WTC11 (cell line): Measurements from ENCODE around the gene AMER3. TPM values are rescaled to one million over a fixed set of nuclear protein-coding genes. Genes with fewer than 3 reads are reported as not detected.
A peak's percentile ranks its signal among the peaks of the same experiment; 100 is the strongest.

Experiments
- ATAC-seq: fragments of 200-7000 bp; cut with Tn5 transposase; 2 replicates; pipeline ENCODE4 v1.10.0; 2021; ENCODE audit warnings: mild to moderate bottlenecking, moderate library complexity
- CTCF ChIA-PET: fragments of 300-600 bp; sonication (Branson Sonifier 250); formaldehyde crosslinking; loops from one replicate; lab custom pipeline; 2021; ENCODE audit warnings: antibody characterized with exemption; lab: Charles Lee
- POLR2A ChIA-PET: fragments of 350-600 bp; sonication (Branson Sonifier 250); formaldehyde crosslinking; loops from one replicate; lab custom pipeline; 2021; ENCODE audit warnings: antibody characterized with exemption; lab: Charles Lee
- DNase-seq: peaks from one replicate; pipeline ENCODE4 v3.0.0; 2021; ENCODE audit warnings: low spot score
- H3K27ac Mint-ChIP-seq: 2 replicates; pipeline ENCODE4 v1.8.0; 2021; ENCODE audit warnings: mixed read lengths
- H3K27me3 Mint-ChIP-seq: 2 replicates; pipeline ENCODE4 v1.8.0; 2021; ENCODE audit warnings: low read depth, mild to moderate bottlenecking, moderate library complexity, mixed read lengths
- H3K36me3 Mint-ChIP-seq: 2 replicates; pipeline ENCODE4 v1.8.0; 2021; ENCODE audit warnings: mixed read lengths
- H3K4me1 Mint-ChIP-seq: 2 replicates; pipeline ENCODE4 v1.8.0; 2022; ENCODE audit warnings: mixed read lengths
- H3K4me3 Mint-ChIP-seq: 2 replicates; pipeline ENCODE4 v1.8.0; 2021; ENCODE audit warnings: mild to moderate bottlenecking, moderate library complexity, mixed read lengths
- H3K9me3 Mint-ChIP-seq: 2 replicates; pipeline ENCODE4 v1.8.0; 2021; ENCODE audit warnings: mixed read lengths
- CREB1 ChIP-seq: sonication (generic); formaldehyde crosslinking; IDR thresholded peaks from 2 replicates; pipeline ENCODE4 v1.8.0; 2023; ENCODE audit warnings: mild to moderate bottlenecking, missing genetic modification reagents
- GABPB1 ChIP-seq: sonication (generic); formaldehyde crosslinking; IDR thresholded peaks from 2 replicates; pipeline ENCODE4 v1.8.1; 2023; ENCODE audit warnings: mild to moderate bottlenecking, missing genetic modification reagents
- GRHL2 ChIP-seq: fragments of 250-450 bp; sonication (Bioruptor Pico); IDR thresholded peaks from 2 replicates; pipeline ENCODE4 v1.8.0; 2022; ENCODE audit warnings: mild to moderate bottlenecking, moderate library complexity; ENCODE audit not compliant: insufficient replicate concordance, severe bottlenecking
- MXD4 ChIP-seq: fragments of 250-450 bp; sonication (Bioruptor Pico); IDR thresholded peaks from 2 replicates; pipeline ENCODE4 v1.8.0; 2021; ENCODE audit warnings: mild to moderate bottlenecking, moderate library complexity, borderline replicate concordance
- NFE2L1 ChIP-seq: sonication (generic); formaldehyde crosslinking; IDR thresholded peaks from 2 replicates; pipeline ENCODE4 v1.8.1; 2023; ENCODE audit warnings: missing genetic modification reagents
- SMAD4 ChIP-seq: sonication (generic); formaldehyde crosslinking; IDR thresholded peaks from 2 replicates; pipeline ENCODE4 v1.8.0; 2022; ENCODE audit warnings: mild to moderate bottlenecking, missing genetic modification reagents
- SOX15 ChIP-seq: fragments of 250-450 bp; sonication (Bioruptor Pico); IDR thresholded peaks from 2 replicates; pipeline ENCODE4 v1.9.0; 2021; ENCODE audit warnings: mild to moderate bottlenecking
- SP1 ChIP-seq: sonication (generic); formaldehyde crosslinking; conservative IDR thresholded peaks from 2 replicates; pipeline ENCODE4 v1.8.1; 2022; ENCODE audit warnings: missing genetic modification reagents
- total RNA-seq: library from RNA; stranded (reverse); gene quantifications from 3 replicates; pipeline ENCODE4 v1.2.3, GENCODE V29; 2021
- TF ChIP-seq, protein P1 (sequence below): sonication (generic); formaldehyde crosslinking; IDR thresholded peaks from 2 replicates; pipeline ENCODE4 v1.8.1; 2023; ENCODE audit warnings: mild to moderate bottlenecking, missing genetic modification reagents
- TF ChIP-seq, protein P2 (sequence below): sonication (generic); formaldehyde crosslinking; IDR thresholded peaks from 2 replicates; pipeline ENCODE4 v1.8.1; 2022; ENCODE audit warnings: mild to moderate bottlenecking, missing genetic modification reagents, moderate library complexity, borderline replicate concordance
- TF ChIP-seq, protein P3 (sequence below): sonication (generic); formaldehyde crosslinking; IDR thresholded peaks from 2 replicates; pipeline ENCODE4 v1.8.0; 2022; ENCODE audit warnings: mild to moderate bottlenecking, missing genetic modification reagents
- TF ChIP-seq, protein P4 (sequence below): sonication (generic); formaldehyde crosslinking; IDR thresholded peaks from 2 replicates; pipeline ENCODE4 v1.8.1; 2023; ENCODE audit warnings: mild to moderate bottlenecking, missing genetic modification reagents, moderate library complexity
- TF ChIP-seq, protein P5 (sequence below): fragments of 250-450 bp; sonication (Bioruptor Pico); IDR thresholded peaks from 2 replicates; pipeline ENCODE4 v1.9.0; 2021; ENCODE audit warnings: mild to moderate bottlenecking, borderline replicate concordance
- TF ChIP-seq, protein P6 (sequence below): sonication (generic); formaldehyde crosslinking; IDR thresholded peaks from 2 replicates; pipeline ENCODE4 v1.8.0; 2023; ENCODE audit warnings: missing genetic modification reagents, mild to moderate bottlenecking, borderline replicate concordance

AMER3 gene
- total RNA-seq, 1 experiment from 2014 or later, result 0.13 TPM

DNA sequence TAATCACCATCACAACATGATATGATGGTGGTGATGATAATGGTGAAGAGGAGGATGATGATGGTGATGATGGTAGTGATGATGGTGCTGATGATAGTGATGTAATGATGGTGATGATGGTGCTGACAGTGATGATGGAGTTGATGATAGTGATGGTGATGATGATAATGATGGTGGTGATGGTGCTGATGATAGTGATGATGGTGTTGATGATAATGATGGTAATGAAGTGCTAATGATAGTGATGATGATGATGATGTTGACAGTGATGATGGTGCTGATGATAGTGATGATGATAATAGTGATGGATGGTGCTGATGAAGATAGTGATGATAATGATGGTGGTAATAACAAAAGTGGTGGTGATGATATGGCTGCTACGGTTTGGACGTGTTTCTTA, 30.9 kb upstream of the AMER3 start (continued):
- TF ChIP-seq, protein P1, sequence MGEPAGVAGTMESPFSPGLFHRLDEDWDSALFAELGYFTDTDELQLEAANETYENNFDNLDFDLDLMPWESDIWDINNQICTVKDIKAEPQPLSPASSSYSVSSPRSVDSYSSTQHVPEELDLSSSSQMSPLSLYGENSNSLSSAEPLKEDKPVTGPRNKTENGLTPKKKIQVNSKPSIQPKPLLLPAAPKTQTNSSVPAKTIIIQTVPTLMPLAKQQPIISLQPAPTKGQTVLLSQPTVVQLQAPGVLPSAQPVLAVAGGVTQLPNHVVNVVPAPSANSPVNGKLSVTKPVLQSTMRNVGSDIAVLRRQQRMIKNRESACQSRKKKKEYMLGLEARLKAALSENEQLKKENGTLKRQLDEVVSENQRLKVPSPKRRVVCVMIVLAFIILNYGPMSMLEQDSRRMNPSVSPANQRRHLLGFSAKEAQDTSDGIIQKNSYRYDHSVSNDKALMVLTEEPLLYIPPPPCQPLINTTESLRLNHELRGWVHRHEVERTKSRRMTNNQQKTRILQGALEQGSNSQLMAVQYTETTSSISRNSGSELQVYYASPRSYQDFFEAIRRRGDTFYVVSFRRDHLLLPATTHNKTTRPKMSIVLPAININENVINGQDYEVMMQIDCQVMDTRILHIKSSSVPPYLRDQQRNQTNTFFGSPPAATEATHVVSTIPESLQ (CRISPR knock-in tag), result no peak
- no peak for TF ChIP-seq MXD4 (CRISPR knock-in tag)
- TF ChIP-seq NFE2L1 (CRISPR knock-in tag), result no peak
- no peak for TF ChIP-seq GRHL2 (CRISPR knock-in tag)
- TF ChIP-seq, protein P2, sequence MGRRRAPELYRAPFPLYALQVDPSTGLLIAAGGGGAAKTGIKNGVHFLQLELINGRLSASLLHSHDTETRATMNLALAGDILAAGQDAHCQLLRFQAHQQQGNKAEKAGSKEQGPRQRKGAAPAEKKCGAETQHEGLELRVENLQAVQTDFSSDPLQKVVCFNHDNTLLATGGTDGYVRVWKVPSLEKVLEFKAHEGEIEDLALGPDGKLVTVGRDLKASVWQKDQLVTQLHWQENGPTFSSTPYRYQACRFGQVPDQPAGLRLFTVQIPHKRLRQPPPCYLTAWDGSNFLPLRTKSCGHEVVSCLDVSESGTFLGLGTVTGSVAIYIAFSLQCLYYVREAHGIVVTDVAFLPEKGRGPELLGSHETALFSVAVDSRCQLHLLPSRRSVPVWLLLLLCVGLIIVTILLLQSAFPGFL (CRISPR knock-in tag), result no peak

DNA sequence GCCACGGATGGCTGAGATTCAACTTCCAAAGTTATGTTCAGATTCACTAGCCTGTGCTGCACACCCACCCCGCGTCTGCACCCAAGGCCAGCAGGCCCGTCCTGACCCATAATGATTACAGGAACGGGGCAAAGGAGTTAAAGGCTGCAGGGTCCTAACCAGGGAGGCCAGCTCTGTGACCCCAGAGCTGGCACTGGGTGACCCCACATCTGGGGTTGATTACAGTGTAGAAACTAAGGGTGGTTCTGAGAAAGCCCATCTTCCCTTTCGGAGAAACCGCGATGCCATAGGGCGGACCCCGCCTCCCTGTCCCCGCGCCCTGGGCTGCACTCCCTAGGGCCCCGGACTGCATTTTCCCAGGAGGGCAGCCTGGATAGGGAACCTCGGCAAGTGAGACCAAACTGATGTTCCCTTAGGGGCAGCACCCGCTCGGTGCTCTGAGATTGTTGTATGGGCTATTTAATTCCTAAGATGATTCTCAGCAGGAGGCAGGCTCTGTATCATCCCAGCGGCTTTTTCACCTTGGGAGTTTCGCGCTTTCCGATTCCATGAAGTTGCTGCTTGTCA, 28.6 kb upstream of the AMER3 start:
- H3K4me3 Mint-ChIP-seq, result peak overlapping the region; percentile 78
- no peak for TF ChIP-seq GABPB1 (CRISPR knock-in tag)
- TF ChIP-seq, protein P3, sequence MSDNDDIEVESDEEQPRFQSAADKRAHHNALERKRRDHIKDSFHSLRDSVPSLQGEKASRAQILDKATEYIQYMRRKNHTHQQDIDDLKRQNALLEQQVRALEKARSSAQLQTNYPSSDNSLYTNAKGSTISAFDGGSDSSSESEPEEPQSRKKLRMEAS (CRISPR knock-in tag), result 0 out of 2 replicates have a peak, but pooled peaks have one; percentile 16
- TF ChIP-seq, protein P4, sequence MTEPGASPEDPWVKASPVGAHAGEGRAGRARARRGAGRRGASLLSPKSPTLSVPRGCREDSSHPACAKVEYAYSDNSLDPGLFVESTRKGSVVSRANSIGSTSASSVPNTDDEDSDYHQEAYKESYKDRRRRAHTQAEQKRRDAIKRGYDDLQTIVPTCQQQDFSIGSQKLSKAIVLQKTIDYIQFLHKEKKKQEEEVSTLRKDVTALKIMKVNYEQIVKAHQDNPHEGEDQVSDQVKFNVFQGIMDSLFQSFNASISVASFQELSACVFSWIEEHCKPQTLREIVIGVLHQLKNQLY (CRISPR knock-in tag), result no peak
- TF ChIP-seq, protein P5, sequence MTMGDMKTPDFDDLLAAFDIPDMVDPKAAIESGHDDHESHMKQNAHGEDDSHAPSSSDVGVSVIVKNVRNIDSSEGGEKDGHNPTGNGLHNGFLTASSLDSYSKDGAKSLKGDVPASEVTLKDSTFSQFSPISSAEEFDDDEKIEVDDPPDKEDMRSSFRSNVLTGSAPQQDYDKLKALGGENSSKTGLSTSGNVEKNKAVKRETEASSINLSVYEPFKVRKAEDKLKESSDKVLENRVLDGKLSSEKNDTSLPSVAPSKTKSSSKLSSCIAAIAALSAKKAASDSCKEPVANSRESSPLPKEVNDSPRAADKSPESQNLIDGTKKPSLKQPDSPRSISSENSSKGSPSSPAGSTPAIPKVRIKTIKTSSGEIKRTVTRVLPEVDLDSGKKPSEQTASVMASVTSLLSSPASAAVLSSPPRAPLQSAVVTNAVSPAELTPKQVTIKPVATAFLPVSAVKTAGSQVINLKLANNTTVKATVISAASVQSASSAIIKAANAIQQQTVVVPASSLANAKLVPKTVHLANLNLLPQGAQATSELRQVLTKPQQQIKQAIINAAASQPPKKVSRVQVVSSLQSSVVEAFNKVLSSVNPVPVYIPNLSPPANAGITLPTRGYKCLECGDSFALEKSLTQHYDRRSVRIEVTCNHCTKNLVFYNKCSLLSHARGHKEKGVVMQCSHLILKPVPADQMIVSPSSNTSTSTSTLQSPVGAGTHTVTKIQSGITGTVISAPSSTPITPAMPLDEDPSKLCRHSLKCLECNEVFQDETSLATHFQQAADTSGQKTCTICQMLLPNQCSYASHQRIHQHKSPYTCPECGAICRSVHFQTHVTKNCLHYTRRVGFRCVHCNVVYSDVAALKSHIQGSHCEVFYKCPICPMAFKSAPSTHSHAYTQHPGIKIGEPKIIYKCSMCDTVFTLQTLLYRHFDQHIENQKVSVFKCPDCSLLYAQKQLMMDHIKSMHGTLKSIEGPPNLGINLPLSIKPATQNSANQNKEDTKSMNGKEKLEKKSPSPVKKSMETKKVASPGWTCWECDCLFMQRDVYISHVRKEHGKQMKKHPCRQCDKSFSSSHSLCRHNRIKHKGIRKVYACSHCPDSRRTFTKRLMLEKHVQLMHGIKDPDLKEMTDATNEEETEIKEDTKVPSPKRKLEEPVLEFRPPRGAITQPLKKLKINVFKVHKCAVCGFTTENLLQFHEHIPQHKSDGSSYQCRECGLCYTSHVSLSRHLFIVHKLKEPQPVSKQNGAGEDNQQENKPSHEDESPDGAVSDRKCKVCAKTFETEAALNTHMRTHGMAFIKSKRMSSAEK (CRISPR knock-in tag), result no peak
- TF ChIP-seq, all 79 proteins: peak for 1
- Mint-ChIP-seq H3K36me3 (no peaks in the 10 kb centered on the region), H3K9me3 (peaks cover 12% of the 10 kb centered on the region), H3K27ac (peak overlapping the region; percentile 62), H3K4me1 (peaks cover 11% of the 10 kb centered on the region), H3K27me3 (peaks cover 34% of the 10 kb centered on the region)
- DNase-seq, result peak; percentile 18
- ATAC-seq, result peak; percentile 4; the same call in 1 of the 2 replicates
- POLR2A ChIA-PET, result no interaction called here
- CTCF ChIA-PET, result no interaction called here

DNA sequence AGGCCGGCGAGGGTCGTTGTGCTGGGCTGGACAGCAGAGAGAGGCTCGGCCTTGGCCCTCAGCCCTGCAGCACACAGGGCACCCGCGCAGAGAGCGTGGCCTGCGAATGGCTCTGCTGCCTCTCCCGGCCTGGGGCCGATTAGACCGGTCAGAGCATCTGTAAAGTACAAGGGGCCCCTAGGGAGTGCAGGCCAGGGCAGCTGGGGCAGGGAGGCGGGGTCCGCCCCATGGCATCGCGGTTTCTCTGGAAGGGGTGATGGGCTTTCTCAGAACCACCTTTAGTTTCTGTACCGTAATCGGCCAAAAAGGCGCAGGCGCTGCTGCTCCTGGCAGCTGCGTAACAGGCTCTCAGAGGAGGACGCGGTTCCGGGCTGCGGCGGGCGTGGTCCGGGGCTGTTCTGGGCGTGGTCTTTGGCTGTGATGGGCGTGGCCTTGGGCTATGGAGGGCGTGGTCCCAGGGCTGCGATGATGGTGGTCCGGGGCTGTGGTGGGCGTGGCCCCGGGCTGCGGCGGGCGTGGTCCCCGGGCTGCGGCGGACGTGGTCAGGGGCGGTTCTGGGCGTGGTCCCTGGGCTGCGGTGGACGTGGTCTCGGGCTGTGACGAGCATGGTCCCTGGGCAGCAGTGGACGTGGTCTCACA, 27.9 kb upstream of the AMER3 start:
- peaks cover 11% of the 10 kb centered on the region for H3K4me1 Mint-ChIP-seq
- peak; percentile 95 for ATAC-seq
- H3K27ac Mint-ChIP-seq, result peak overlapping the region; percentile 62

More for the DNA sequence above, 27.9 kb upstream of the AMER3 start:
- Mint-ChIP-seq H3K9me3 (peaks cover 5% of the 10 kb centered on the region), H3K4me3 (peak overlapping the region; percentile 78), H3K27me3 (peaks cover 30% of the 10 kb centered on the region), H3K36me3 (no peaks in the 10 kb centered on the region)
- POLR2A ChIA-PET, result no interaction called here
- DNase-seq, result peak; percentile 95
- CTCF ChIA-PET, result interaction anchor here (0.9 to 1.6 kb wide), 3 partner anchors 9 to 945 kb away, joined by 3 to 4 read pairs (median 4); no protein-coding TSS in a partner anchor
- TF ChIP-seq SMAD4 (no peak), SOX15 (CRISPR knock-in tag) (no peak), SP1 (CRISPR knock-in tag) (peak; percentile 96), CREB1 (CRISPR knock-in tag) (0 out of 2 replicates have a peak, but pooled peaks have one; percentile 24)
- TF ChIP-seq, protein P3 (CRISPR knock-in tag), result 0 out of 2 replicates have a peak, but pooled peaks have one; percentile 6
- TF ChIP-seq, protein P6, sequence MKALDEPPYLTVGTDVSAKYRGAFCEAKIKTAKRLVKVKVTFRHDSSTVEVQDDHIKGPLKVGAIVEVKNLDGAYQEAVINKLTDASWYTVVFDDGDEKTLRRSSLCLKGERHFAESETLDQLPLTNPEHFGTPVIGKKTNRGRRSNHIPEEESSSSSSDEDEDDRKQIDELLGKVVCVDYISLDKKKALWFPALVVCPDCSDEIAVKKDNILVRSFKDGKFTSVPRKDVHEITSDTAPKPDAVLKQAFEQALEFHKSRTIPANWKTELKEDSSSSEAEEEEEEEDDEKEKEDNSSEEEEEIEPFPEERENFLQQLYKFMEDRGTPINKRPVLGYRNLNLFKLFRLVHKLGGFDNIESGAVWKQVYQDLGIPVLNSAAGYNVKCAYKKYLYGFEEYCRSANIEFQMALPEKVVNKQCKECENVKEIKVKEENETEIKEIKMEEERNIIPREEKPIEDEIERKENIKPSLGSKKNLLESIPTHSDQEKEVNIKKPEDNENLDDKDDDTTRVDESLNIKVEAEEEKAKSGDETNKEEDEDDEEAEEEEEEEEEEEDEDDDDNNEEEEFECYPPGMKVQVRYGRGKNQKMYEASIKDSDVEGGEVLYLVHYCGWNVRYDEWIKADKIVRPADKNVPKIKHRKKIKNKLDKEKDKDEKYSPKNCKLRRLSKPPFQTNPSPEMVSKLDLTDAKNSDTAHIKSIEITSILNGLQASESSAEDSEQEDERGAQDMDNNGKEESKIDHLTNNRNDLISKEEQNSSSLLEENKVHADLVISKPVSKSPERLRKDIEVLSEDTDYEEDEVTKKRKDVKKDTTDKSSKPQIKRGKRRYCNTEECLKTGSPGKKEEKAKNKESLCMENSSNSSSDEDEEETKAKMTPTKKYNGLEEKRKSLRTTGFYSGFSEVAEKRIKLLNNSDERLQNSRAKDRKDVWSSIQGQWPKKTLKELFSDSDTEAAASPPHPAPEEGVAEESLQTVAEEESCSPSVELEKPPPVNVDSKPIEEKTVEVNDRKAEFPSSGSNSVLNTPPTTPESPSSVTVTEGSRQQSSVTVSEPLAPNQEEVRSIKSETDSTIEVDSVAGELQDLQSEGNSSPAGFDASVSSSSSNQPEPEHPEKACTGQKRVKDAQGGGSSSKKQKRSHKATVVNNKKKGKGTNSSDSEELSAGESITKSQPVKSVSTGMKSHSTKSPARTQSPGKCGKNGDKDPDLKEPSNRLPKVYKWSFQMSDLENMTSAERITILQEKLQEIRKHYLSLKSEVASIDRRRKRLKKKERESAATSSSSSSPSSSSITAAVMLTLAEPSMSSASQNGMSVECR (CRISPR knock-in tag), result no peak
